GM18499 (cell line): ENCODE data around the gene MACROD2.
"Not testable (repeated sequence)": the region's sequence is repeated elsewhere in the genome, so short reads cannot be mapped to it uniquely, and the experiment has no call there.

Source experiments
- ATAC-seq: cut with Tn5 transposase; IDR thresholded peaks from one replicate; pipeline ENCODE4 v1.9.1; 2021; ENCODE audit warnings: moderate number of reproducible peaks; ENCODE audit not compliant: insufficient read depth, unreplicated experiment

MACROD2 gene

DNA sequence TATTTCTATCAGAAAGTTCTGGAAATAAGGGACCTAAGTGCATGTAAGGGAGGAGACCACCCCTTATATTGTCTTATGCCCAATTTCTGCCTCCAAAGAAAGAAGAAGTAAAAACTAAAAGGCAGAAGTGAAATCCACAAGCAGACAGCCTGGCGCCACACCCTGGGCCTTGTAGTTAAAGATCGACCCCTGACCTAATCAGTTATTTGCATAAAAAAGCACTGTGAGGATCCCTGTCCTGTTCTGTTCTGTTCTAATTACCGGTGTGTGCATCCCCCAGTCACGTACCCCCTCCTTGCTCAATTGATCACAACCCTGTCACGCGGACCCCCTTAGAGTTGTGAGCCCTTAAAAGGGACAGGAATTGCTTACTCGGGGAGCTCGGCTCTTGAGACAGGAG is 1812.5 kb downstream of the MACROD2 start:
- ATAC-seq = not testable (repeated sequence)

GRCh38 chr20:15811951-15812350 is 1816.6 kb downstream of the MACROD2 start:
- no peak for ATAC-seq

GRCh38 chr20:15812696-15813095 is 1817.4 kb downstream of the MACROD2 start:
- no peak for ATAC-seq

GRCh38 chr20:15814360-15814759 is 1819.0 kb downstream of the MACROD2 start:
- no peak for ATAC-seq

GRCh38 chr20:15814911-15815310 is 1819.6 kb downstream of the MACROD2 start:
- ATAC-seq = no peak

GRCh38 chr20:15817351-15817750 is 1822.0 kb downstream of the MACROD2 start:
- ATAC-seq = no peak

DNA sequence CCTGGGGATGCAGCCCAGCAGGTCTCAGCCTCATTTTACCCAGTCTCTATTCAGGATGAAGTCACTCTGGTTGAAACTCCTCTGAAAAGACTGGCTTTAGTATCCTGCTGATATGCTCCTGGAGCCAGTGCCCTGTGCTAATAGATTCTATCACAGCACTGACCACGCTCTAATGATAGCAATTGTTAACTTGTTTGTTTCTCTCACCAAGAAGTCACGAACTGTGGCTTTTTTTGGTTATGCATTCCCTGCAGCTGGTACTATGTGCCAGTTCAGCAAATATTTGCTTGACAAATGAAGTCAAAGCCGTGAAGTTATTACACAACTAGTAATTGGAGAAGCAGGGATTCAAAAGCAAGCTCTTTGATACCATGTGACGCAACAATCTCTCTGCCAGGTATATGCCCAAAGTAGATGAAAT is 1823.3 kb downstream of the MACROD2 start:
- ATAC-seq = no peak

- ATAC-seq = no peak
Measured at GRCh38 chr20:15823718-15824117, 1828.4 kb downstream of the MACROD2 start.

DNA sequence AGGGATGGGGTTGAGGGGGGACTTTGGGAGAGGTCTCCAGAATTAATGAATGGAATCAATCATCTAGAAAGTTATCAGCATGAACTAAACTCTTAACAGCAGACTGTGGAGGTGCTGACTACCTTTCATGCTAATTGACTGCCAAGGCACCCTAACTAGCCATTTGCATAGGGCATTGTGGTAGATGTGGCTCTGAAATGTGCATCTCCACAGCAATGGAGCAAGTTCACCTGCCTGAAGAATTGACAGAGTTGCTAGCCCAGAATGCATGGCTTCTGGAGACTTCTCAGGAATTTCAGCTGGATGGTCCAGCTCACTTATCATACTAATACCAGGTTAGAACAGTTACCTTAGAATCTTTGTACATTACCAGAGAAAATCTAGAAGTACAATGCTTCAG is 1832.3 kb downstream of the MACROD2 start:
- ATAC-seq = no peak

DNA sequence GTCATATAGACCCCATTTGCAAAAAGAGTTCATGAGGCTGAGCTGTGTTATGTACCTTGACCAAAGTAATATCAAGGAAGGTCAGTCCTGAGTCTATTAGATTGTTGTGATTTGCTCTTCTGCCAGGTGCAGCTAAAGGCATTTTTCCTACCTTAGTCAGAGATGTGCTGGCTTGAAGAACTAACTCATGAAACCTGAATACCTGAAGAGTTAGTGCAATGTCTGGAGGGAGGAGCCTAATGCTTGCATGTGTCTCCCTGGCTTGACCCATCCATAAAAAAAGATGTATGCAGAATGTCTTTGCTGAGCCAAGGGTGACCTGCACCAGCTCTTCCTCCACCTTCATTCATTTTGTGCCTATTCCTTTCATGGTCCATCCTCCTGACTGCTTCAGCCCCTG is 1835.9 kb downstream of the MACROD2 start:
- no peak for ATAC-seq

- no peak for ATAC-seq
Measured at GRCh38 chr20:15832512-15832911, 1837.2 kb downstream of the MACROD2 start.

DNA sequence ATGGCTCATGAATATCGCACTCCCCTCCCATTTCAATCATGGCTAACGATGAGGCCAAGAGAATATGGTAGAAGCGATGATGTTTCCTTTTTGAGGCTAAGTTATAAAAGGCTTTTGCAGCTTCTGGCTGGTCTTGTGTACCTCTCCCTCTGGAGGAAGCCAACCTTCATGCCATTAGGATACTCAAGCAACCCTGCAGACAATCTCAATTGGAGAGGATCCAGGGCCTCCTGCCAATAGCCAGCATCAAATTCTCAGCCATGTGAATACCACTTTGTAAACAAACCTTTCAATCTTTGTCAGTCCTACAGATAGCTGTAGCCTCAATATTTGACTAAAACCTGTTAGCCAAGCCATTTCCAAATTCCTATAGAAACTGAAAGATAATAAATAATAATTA is 1839.5 kb downstream of the MACROD2 start:
- no peak for ATAC-seq

GRCh38 chr20:15835811-15836210 is 1840.5 kb downstream of the MACROD2 start:
- ATAC-seq = no peak

GRCh38 chr20:15836634-15837033 is 1841.3 kb downstream of the MACROD2 start:
- no peak for ATAC-seq

GRCh38 chr20:15837563-15837962 is 1842.2 kb downstream of the MACROD2 start:
- ATAC-seq = no peak

- no peak for ATAC-seq
Measured at GRCh38 chr20:15838466-15838865, 1843.2 kb downstream of the MACROD2 start.

GRCh38 chr20:15840636-15841301 is 1845.5 kb downstream of the MACROD2 start:
- no peak for ATAC-seq

DNA sequence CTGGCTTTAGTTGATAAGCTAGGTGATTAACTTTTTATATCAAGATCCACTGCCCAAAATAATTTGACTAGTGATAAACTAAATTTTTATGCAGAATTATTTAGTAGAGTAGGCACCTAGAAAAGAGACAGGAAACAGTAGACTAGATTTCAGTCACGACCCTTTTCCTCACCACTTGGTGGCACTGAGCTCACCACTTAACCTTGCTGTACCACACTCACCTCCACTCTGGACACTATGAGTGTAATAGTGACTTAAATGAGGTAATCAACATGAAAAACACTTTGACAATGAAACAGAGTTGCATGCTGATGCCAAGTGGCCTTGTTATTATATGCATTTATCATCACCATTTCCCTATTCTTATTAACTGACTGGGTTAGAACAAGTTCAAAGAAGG is 1847.6 kb downstream of the MACROD2 start:
- ATAC-seq = no peak

DNA sequence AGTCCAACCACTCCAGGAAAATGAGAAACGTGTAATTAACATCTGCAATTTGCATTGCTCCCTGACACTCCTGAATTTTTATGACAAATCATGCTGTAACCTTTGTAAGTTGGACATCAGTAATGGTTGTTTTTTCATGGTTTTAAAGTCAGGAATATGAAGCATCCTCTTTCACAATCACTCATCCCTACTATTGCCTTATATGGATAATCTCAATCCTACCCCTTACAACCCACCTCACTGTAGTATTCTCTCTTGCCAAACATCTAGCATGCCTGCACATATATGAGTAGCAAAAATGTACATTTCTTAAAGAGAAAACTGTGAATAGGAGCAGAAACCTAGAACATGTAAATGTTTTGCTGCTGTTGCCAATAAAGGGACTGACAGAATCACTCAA is 1848.5 kb downstream of the MACROD2 start:
- ATAC-seq = no peak

DNA sequence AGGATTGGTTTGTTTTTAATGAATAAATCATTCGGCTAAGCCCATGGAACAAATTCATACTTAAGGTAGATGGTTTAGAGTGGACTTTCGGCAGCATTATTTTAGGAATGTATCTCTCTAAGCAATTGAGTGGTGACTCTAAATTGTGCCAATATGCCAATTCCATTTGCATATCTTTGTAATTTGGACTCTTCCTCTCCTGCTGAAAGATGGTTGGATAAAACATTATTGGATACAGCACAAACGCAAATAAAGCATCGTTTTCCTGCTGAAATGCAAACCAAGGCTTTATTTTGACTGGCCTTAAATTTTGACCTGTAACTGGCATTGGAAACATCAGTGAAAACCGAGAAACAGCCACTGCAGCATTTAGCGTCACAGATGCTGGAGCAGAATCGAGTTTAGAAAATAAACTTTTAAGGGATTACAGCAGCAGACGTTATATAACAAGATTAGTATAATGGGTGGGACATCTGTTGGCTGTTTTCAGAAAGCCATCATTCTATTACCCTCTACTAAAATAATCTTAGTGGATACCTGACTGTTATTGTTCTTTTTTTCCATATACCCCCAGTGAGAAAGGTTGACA is 1852.0 kb downstream of the MACROD2 start:
- no peak for ATAC-seq

GRCh38 chr20:15848126-15848525 is 1852.8 kb downstream of the MACROD2 start:
- ATAC-seq = no peak

DNA sequence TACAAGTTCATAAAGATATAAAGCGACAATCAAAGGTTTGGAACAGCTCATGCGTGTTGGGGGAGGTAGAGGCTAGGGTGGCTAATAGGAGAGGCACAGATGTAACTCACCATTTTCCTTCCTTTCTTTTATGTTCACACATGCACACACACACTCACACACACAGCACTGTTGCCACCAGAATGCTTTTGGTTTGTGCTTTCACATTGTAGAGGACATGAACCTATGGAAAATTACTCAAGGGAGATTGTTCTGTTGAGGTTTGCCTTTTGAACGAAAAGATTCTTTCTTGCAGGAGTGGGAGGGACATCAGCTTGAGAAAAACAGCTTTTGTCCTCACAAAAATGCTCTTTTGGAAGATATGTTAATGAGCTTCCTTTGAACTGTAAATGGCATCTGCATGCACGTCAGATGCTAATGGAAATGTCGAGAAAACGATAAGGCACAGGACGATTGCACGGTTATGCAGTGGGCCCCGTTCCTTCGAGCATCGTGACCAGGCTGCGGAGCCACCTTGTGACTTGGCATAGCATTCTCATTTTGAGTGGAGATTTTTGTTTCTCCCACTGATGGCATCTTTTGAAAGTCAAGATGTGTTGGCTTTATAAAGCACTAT is 1853.8 kb downstream of the MACROD2 start:
- no peak for ATAC-seq
